ENCODE results near the gene RIPPLY1.
"Not testable (repeated sequence)": the region's sequence is repeated elsewhere in the genome, so short reads cannot be mapped to it uniquely, and the experiment has no call there.

RIPPLY1 gene

GRCh38 chrX:106906361-106906760 lies 3.2 kb upstream of the RIPPLY1 start:
- no peak for DNase-seq

- no peak for DNase-seq
These were observed 2.0 kb upstream of the RIPPLY1 start for GRCh38 chrX:106905064-106905708.

- DNase-seq, result no peak
These were observed 851 bp upstream of the RIPPLY1 start for GRCh38 chrX:106903856-106904528.

GRCh38 chrX:106902684-106903083 lies 457 bp downstream of the RIPPLY1 start:
- DNase-seq, result no peak

- no peak for DNase-seq
These were observed 1.3 kb downstream of the RIPPLY1 start for GRCh38 chrX:106901781-106902219.

- no peak for DNase-seq
These were observed 1.8 kb downstream of the RIPPLY1 start for GRCh38 chrX:106901341-106901740.

GRCh38 chrX:106899841-106900240 lies 3.3 kb downstream of the RIPPLY1 start:
- no peak for DNase-seq

- DNase-seq, result no peak
These were observed 3.9 kb downstream of the RIPPLY1 start for GRCh38 chrX:106899276-106899675.

- no peak for DNase-seq
These were observed 4.7 kb downstream of the RIPPLY1 start for GRCh38 chrX:106898462-106898861.

- DNase-seq, result no peak
These were observed 5.9 kb downstream of the RIPPLY1 start for GRCh38 chrX:106897259-106897658.

- no peak for DNase-seq
These were observed 8.1 kb downstream of the RIPPLY1 start for GRCh38 chrX:106894978-106895452.

- peak; percentile 40 for DNase-seq
These were observed 8.7 kb downstream of the RIPPLY1 start for GRCh38 chrX:106894392-106894909.

GRCh38 chrX:106891762-106892460 lies 11.2 kb downstream of the RIPPLY1 start:
- no peak for DNase-seq

- no peak for DNase-seq
These were observed 13.7 kb downstream of the RIPPLY1 start for GRCh38 chrX:106889468-106889867.

- no peak for DNase-seq
These were observed 28.0 kb downstream of the RIPPLY1 start for GRCh38 chrX:106875151-106875550.

GRCh38 chrX:106874075-106874474 lies 29.1 kb downstream of the RIPPLY1 start:
- no peak for DNase-seq

- DNase-seq, result not testable (repeated sequence)
These were observed 30.3 kb downstream of the RIPPLY1 start for GRCh38 chrX:106872796-106873195.

- no peak for DNase-seq
These were observed 39.4 kb downstream of the RIPPLY1 start for GRCh38 chrX:106863697-106864096.

GRCh38 chrX:106862972-106863688 lies 40.0 kb downstream of the RIPPLY1 start:
- DNase-seq, result peak; percentile 18

Measured in activated CD8-positive, alpha-beta memory T cell treated with anti-CD3 and anti-CD28 coated beads, Interleukin-2, amount 50 U/mL, for 4 hours (primary cell).